ENCODE data around the gene GMEB2. TPM values are rescaled to one million over a fixed set of nuclear protein-coding genes. Genes with fewer than 3 reads are reported as not detected.
A peak's percentile ranks its signal among the peaks of the same experiment; 100 is the strongest.

GMEB2 gene
- total RNA-seq, 1 donor from 2014 or later, result 13.2 TPM

- Histone ChIP-seq H3K4me3 (ENCODE audit: low read depth, low read length) (no peak overlapping the region), H3K36me3 (ENCODE audit: control insufficient read depth, insufficient read depth, low read length) (peaks cover 3% of the 10 kb centered on the region), H3K27me3 (ENCODE audit: control insufficient read depth, insufficient read depth, low read length) (no peaks in the 10 kb centered on the region)
- FAIRE-seq, result no peak
- TF ChIP-seq CTCF (IDR thresholded peaks at IDR 0.05; ENCODE audit: insufficient read depth, low read length, severe bottlenecking), result no peak
- no peak for DNase-seq (ENCODE audit: low read depth)
Measured at GRCh38 chr20:63576311-63576710, 50.6 kb downstream of the GMEB2 start.

GRCh38 chr20:63574829-63575743 lies 51.8 kb downstream of the GMEB2 start:
- FAIRE-seq (no peak), DNase-seq (ENCODE audit: low read depth) (no peak)
- no peak for TF ChIP-seq CTCF (IDR thresholded peaks at IDR 0.05; ENCODE audit: insufficient read depth, low read length, severe bottlenecking)
- no peak overlapping the region for H3K4me3 ChIP-seq (ENCODE audit: low read depth, low read length)
- H3K36me3 ChIP-seq (ENCODE audit: control insufficient read depth, insufficient read depth, low read length), result peaks cover 3% of the 10 kb centered on the region
- no peaks in the 10 kb centered on the region for H3K27me3 ChIP-seq (ENCODE audit: control insufficient read depth, insufficient read depth, low read length)

- no peak for FAIRE-seq
- no peak for TF ChIP-seq CTCF (IDR thresholded peaks at IDR 0.05; ENCODE audit: insufficient read depth, low read length, severe bottlenecking)
- Histone ChIP-seq H3K4me3 (ENCODE audit: low read depth, low read length) (peak within 1 kb of the TSS; percentile 75), H3K36me3 (ENCODE audit: control insufficient read depth, insufficient read depth, low read length) (peaks cover 3% of the 10 kb centered on the region), H3K27me3 (ENCODE audit: control insufficient read depth, insufficient read depth, low read length) (no peaks in the 10 kb centered on the region)
- peak; percentile 20 for DNase-seq (ENCODE audit: low read depth)
Measured at GRCh38 chr20:63574156-63574828, 52.6 kb downstream of the GMEB2 start, which contains the start of gene HELZ2. TSS of gene HELZ2 (minus strand) at chr20:63574239. CDS start at chr20:63572385, 1,854 bp downstream.

GRCh38 chr20:63573647-63574131 lies 53.2 kb downstream of the GMEB2 start:
- FAIRE-seq (no peak), DNase-seq (ENCODE audit: low read depth) (no peak)
- TF ChIP-seq CTCF (IDR thresholded peaks at IDR 0.05; ENCODE audit: insufficient read depth, low read length, severe bottlenecking), result no peak
- peaks cover 4% of the 10 kb centered on the region for H3K36me3 ChIP-seq (ENCODE audit: control insufficient read depth, insufficient read depth, low read length)
- peak overlapping the region; percentile 75 for H3K4me3 ChIP-seq (ENCODE audit: low read depth, low read length)
- H3K27me3 ChIP-seq (ENCODE audit: control insufficient read depth, insufficient read depth, low read length), result no peaks in the 10 kb centered on the region

- DNase-seq (ENCODE audit: low read depth) (no peak), FAIRE-seq (no peak)
- H3K36me3 ChIP-seq (ENCODE audit: control insufficient read depth, insufficient read depth, low read length), result peaks cover 4% of the 10 kb centered on the region
- no peaks in the 10 kb centered on the region for H3K27me3 ChIP-seq (ENCODE audit: control insufficient read depth, insufficient read depth, low read length)
- TF ChIP-seq CTCF (IDR thresholded peaks at IDR 0.05; ENCODE audit: insufficient read depth, low read length, severe bottlenecking), result peak; percentile 15
- peak overlapping the region; percentile 75 for H3K4me3 ChIP-seq (ENCODE audit: low read depth, low read length)
Measured at GRCh38 chr20:63572788-63573646, 53.9 kb downstream of the GMEB2 start.

All from bronchial epithelial cell (primary cell).